AG04449 (cell line): ENCODE data around the gene AGR3.
A peak's percentile ranks its signal among the peaks of the same experiment; 100 is the strongest.

Source experiments
- CTCF ChIA-PET: fragments of 350-600 bp; formaldehyde crosslinking; extraction: SDS; loops from one replicate; lab custom pipeline; 2021; ENCODE audit warnings: antibody characterized with exemption; lab: Yijun Ruan, JAX
- POLR2A ChIA-PET: fragments of 400-600, 350-600 bp; formaldehyde crosslinking; extraction: SDS; loops from one replicate; lab custom pipeline; 2020; ENCODE audit warnings: antibody characterized with exemption, inconsistent platforms; lab: Yijun Ruan, JAX
- DNase-seq: peaks from one replicate; pipeline ENCODE4 v3.0.0-alpha.2; 2010; ENCODE audit warnings: low read depth, low spot score
- H3K4me3 ChIP-seq: 2 replicates; pipeline ENCODE4 v1.5.1; 2011; ENCODE audit warnings: low read depth, mild to moderate bottlenecking, control low read depth, low read length
- CTCF ChIP-seq: IDR thresholded peaks from one replicate; pipeline ENCODE4 v1.5.1; 2011; ENCODE audit warnings: mild to moderate bottlenecking, moderate library complexity, low read length, control low read depth, inconsistent platforms; ENCODE audit not compliant: insufficient read depth; ENCODE audit errors: missing control alignments

Gene AGR3

DNA sequence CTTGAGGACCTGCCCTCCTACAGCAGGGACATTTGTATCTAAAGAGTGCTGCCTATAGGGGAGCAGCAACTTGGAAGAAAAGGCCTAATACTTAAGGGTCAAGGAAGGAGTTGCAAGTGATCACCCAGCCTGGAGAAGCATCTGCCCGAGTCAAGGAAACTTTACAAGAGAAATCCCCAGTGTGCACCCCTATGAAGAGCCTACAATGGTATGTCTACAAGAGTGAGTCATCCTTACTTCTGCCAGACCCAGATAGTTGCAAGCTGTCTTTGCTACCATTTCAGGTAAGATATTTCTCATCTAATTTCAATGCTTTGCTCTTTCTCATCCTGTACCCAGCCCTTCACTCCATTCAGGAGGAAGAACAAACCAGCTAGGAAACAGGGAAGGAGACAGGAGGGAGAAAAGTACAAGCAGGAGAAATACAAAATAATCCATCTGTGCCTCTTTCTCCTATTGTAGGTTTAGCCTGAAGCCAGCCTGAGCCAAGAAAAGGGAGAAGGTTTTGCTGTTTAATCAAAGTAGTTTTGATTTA is 34.4 kb upstream of the AGR3 start:
- CTCF ChIA-PET = interaction anchor here (1.1 to 3.8 kb wide), 8 partner anchors 9 to 221 kb away, joined by 3 to 107 read pairs (median 30); no protein-coding TSS in a partner anchor
- peak; percentile 74 for DNase-seq
- no peak overlapping the region for H3K4me3 ChIP-seq
- no peak for TF ChIP-seq CTCF
- POLR2A ChIA-PET = interaction anchor here (1.2 kb wide), 1 partner anchor 117 kb away, joined by 3 read pairs; no protein-coding TSS in a partner anchor

- DNase-seq = peak; percentile 72
- POLR2A ChIA-PET = interaction anchor here (1.2 kb wide), 1 partner anchor 116 kb away, joined by 3 read pairs; no protein-coding TSS in a partner anchor
- CTCF ChIA-PET = interaction anchor here (1.1 to 3.8 kb wide), 7 partner anchors 9 to 220 kb away, joined by 3 to 107 read pairs (median 46); no protein-coding TSS in a partner anchor
- no peak overlapping the region for H3K4me3 ChIP-seq
- no peak for TF ChIP-seq CTCF
Observed at GRCh38 chr7:16915405-16915804, 33.6 kb upstream of the AGR3 start.

- TF ChIP-seq CTCF = no peak
- ChIA-PET POLR2A (no interaction called here), CTCF (interaction anchor here (1.4 to 2.7 kb wide), 3 partner anchors 9 to 220 kb away, joined by 3 to 14 read pairs (median 9); no protein-coding TSS in a partner anchor)
- DNase-seq = no peak
- H3K4me3 ChIP-seq = no peak overlapping the region
Observed at GRCh38 chr7:16914771-16915170, 33.0 kb upstream of the AGR3 start.

DNA sequence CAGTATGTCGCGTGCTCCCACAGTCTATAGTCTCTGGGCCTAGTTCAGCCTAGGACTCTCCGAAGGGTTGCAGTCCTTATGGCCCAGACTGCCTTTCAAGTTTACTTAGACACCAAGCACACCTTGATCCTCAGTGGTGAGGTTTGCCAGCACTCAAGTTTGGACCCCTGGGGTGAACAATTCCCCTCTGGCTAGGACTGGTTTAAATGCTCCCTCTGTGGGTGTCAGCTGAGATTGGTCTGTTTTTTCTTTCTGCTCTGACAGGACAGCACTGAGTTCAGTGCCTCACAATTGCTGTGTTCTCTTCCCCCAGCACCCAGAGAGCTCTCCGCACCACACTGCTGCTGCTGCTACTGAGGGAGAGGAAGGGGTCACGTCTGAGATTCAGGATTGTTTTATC is 31.9 kb upstream of the AGR3 start:
- TF ChIP-seq CTCF = no peak
- POLR2A ChIA-PET = interaction anchor here (0.6 kb wide), 1 partner anchor 102 kb away, joined by 3 read pairs; no protein-coding TSS in a partner anchor
- DNase-seq = no peak
- CTCF ChIA-PET = interaction anchor here (1.2 to 2.7 kb wide), 4 partner anchors 8 to 219 kb away, joined by 3 to 14 read pairs (median 6); no protein-coding TSS in a partner anchor
- no peak overlapping the region for H3K4me3 ChIP-seq

DNA sequence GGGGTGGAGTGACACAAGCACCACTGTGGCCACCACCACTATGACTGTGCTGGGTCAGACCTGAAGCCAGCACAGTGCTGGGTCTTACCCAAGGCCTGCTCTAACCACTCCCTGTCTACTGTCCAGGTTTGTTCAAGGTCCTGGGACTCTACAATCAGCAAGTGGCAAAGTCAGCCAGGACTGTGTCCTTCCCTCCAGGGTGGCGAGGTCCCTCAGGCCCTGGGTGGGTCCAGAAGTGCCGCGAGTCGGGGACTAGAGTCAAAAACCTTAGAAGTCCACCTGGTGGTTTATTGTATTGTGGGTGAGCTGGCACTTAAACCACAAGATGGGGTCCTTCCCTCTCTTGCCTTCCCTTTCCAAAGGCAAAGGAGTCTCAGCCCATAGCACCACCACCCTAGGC is 30.8 kb upstream of the AGR3 start:
- CTCF ChIA-PET = interaction anchor here (2.7 kb wide), 1 partner anchor 218 kb away, joined by 9 read pairs; no protein-coding TSS in a partner anchor
- H3K4me3 ChIP-seq = no peak overlapping the region
- POLR2A ChIA-PET = no interaction called here
- TF ChIP-seq CTCF = no peak
- no peak for DNase-seq

DNA sequence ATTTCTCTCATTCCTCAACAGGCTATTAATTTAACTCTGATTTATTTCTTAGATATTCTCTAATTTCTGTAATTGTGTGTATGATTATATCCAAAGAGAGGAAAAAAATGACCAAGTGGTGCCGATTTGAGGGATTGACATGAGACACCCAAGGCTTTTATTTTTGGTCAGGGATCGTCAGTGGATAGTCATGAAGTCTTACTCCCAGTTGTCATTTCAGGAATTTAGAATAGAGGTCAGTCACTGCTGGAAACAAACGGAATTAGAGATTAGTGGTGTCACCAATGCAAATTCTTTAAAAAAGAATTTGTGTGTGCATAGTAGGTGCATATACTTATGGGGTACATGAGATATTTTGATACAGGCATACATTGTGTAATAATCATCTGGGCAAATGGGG is 26.8 kb upstream of the AGR3 start:
- TF ChIP-seq CTCF = no peak
- DNase-seq = no peak
- ChIA-PET POLR2A (no interaction called here), CTCF (interaction anchor here (1.6 kb wide), 2 partner anchors 9 to 12 kb away, joined by 5 to 10 read pairs; no protein-coding TSS in a partner anchor)
- H3K4me3 ChIP-seq = no peak overlapping the region
